ENCODE data around the gene MRPS30.
A peak's percentile ranks its signal among the peaks of the same experiment; 100 is the strongest.
"Not testable (repeated sequence)": the region's sequence is repeated elsewhere in the genome, so short reads cannot be mapped to it uniquely, and the experiment has no call there.

Gene MRPS30

DNA sequence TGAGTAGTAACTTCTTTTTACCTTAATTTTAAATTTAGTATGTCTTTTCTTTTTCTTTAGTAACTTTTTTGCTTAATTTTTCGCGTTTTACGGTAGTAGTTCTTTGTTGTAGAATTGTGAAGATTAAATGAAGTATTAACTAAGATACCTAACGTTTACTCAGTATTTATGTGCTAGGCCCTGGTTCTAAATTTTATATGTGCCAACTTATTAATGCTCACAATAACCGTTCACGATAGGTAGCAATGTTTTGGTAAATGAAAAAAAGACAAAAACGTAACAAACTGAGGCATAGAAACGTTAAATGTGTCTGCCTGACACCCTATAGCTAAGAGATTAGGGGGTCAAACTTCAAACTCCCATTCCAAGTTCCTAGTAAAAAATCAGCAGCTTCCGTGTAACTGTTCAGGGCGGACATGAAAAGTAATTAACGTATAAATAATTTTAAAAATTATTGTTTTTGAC, 1.2 kb downstream of the MRPS30 start:
- Histone ChIP-seq H3K4me3 (replicated peaks; ENCODE audit: insufficient read depth, low read length) (peak overlapping the region; percentile 80), H3K27ac (replicated peaks) (peak overlapping the region; percentile 95), H3K27me3 (ENCODE audit: insufficient read depth, poor library complexity, severe bottlenecking) (no peaks in the 10 kb centered on the region)
- TF ChIP-seq, protein P1, sequence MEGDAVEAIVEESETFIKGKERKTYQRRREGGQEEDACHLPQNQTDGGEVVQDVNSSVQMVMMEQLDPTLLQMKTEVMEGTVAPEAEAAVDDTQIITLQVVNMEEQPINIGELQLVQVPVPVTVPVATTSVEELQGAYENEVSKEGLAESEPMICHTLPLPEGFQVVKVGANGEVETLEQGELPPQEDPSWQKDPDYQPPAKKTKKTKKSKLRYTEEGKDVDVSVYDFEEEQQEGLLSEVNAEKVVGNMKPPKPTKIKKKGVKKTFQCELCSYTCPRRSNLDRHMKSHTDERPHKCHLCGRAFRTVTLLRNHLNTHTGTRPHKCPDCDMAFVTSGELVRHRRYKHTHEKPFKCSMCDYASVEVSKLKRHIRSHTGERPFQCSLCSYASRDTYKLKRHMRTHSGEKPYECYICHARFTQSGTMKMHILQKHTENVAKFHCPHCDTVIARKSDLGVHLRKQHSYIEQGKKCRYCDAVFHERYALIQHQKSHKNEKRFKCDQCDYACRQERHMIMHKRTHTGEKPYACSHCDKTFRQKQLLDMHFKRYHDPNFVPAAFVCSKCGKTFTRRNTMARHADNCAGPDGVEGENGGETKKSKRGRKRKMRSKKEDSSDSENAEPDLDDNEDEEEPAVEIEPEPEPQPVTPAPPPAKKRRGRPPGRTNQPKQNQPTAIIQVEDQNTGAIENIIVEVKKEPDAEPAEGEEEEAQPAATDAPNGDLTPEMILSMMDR (IDR thresholded peaks at IDR 0.05; ENCODE audit: insufficient read depth, low read length), result no peak
- TF ChIP-seq GABPA (IDR thresholded peaks at IDR 0.05; ENCODE audit: low read depth), result no peak
- TF ChIP-seq, protein P2, sequence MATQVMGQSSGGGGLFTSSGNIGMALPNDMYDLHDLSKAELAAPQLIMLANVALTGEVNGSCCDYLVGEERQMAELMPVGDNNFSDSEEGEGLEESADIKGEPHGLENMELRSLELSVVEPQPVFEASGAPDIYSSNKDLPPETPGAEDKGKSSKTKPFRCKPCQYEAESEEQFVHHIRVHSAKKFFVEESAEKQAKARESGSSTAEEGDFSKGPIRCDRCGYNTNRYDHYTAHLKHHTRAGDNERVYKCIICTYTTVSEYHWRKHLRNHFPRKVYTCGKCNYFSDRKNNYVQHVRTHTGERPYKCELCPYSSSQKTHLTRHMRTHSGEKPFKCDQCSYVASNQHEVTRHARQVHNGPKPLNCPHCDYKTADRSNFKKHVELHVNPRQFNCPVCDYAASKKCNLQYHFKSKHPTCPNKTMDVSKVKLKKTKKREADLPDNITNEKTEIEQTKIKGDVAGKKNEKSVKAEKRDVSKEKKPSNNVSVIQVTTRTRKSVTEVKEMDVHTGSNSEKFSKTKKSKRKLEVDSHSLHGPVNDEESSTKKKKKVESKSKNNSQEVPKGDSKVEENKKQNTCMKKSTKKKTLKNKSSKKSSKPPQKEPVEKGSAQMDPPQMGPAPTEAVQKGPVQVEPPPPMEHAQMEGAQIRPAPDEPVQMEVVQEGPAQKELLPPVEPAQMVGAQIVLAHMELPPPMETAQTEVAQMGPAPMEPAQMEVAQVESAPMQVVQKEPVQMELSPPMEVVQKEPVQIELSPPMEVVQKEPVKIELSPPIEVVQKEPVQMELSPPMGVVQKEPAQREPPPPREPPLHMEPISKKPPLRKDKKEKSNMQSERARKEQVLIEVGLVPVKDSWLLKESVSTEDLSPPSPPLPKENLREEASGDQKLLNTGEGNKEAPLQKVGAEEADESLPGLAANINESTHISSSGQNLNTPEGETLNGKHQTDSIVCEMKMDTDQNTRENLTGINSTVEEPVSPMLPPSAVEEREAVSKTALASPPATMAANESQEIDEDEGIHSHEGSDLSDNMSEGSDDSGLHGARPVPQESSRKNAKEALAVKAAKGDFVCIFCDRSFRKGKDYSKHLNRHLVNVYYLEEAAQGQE (IDR thresholded peaks at IDR 0.05; ENCODE audit: insufficient replicate concordance, low read depth), result no peak
- TF ChIP-seq SPI1 (IDR thresholded peaks at IDR 0.05; ENCODE audit: borderline replicate concordance, low read depth), result no peak
- no peak for TF ChIP-seq POLR2AphosphoS5 (IDR thresholded peaks at IDR 0.05; ENCODE audit: low read depth)
- no peak for DNase-seq (ENCODE audit: low read depth in 1 of 2, low spot score in 1 of 2)

DNA sequence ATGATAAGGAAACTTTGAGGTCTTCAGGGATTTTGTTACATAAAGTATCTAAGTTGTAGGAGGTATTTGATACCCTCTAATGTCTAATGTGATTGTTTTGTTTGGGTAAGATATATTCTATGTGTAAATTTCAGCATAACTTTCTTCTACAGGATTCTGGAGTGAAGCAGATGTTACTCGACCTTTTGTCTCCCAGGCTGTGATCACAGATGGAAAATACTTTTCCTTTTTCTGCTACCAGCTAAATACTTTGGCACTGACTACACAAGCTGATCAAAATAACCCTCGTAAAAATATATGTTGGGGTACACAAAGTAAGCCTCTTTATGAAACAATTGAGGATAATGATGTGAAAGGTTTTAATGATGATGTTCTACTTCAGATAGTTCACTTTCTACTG, 6.0 kb downstream of the MRPS30 start:
- no peak overlapping the region for H3K27ac ChIP-seq (replicated peaks)
- TF ChIP-seq POLR2AphosphoS5 (IDR thresholded peaks at IDR 0.05; ENCODE audit: low read depth), result no peak
- TF ChIP-seq, protein P1 (IDR thresholded peaks at IDR 0.05; ENCODE audit: insufficient read depth, low read length), result no peak
- TF ChIP-seq GABPA (IDR thresholded peaks at IDR 0.05; ENCODE audit: low read depth), result no peak
- no peak for TF ChIP-seq SPI1 (IDR thresholded peaks at IDR 0.05; ENCODE audit: borderline replicate concordance, low read depth)
- TF ChIP-seq, protein P2 (IDR thresholded peaks at IDR 0.05; ENCODE audit: insufficient replicate concordance, low read depth), result no peak
- no peaks in the 10 kb centered on the region for H3K27me3 ChIP-seq (ENCODE audit: insufficient read depth, poor library complexity, severe bottlenecking)
- no peak overlapping the region for H3K4me3 ChIP-seq (replicated peaks; ENCODE audit: insufficient read depth, low read length)
- no peak for DNase-seq (ENCODE audit: low read depth in 1 of 2, low spot score in 1 of 2)

DNA sequence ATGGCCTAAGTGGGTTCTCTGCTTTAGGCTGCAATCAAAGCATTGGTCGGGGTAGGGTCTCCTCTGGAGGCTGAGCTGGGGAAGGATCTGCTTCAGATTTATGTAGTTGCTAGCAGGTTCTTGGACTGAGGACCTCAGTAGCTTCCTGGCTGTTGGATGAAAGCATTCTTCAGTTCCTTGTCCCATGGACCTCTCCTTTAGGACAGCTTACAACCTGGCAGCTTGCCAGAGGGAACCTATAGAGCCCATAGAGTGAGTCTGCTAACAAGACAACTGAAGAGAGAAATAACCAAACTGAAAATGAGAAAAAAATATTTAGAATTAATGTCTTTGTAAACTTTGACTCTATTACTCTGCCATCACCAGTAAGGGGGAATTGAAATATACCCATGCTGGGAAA, 12.4 kb downstream of the MRPS30 start:
- no peak for DNase-seq (ENCODE audit: low read depth in 1 of 2, low spot score in 1 of 2)
- Histone ChIP-seq H3K27ac (replicated peaks) (no peak overlapping the region), H3K4me3 (replicated peaks; ENCODE audit: insufficient read depth, low read length) (no peak overlapping the region), H3K27me3 (ENCODE audit: insufficient read depth, poor library complexity, severe bottlenecking) (no peaks in the 10 kb centered on the region)
- TF ChIP-seq POLR2AphosphoS5 (IDR thresholded peaks at IDR 0.05; ENCODE audit: low read depth) (no peak), SPI1 (IDR thresholded peaks at IDR 0.05; ENCODE audit: borderline replicate concordance, low read depth) (no peak)

DNA sequence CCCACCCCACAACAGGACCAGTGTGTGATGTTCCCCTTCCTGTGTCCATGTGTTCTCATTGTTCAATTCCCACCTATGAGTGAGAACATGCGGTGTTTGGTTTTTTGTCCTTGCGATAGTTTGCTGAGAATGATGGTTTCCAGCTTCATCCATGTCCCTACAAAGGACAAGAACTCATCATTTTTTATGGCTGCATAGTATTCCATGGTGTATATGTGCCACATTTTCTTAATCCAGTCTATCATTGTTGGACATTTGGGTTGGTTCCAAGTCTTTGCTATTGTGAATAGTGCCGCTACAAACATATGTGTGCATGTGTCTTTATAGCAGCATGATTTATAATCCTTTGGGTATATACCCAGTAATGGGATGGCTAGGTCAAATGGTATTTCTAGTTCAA, 15.9 kb downstream of the MRPS30 start:
- DNase-seq (ENCODE audit: low read depth in 1 of 2, low spot score in 1 of 2); H3K27me3 ChIP-seq (ENCODE audit: insufficient read depth, poor library complexity, severe bottlenecking); H3K4me3 ChIP-seq (replicated peaks; ENCODE audit: insufficient read depth, low read length); H3K27ac ChIP-seq (replicated peaks): not testable (repeated sequence)

DNA sequence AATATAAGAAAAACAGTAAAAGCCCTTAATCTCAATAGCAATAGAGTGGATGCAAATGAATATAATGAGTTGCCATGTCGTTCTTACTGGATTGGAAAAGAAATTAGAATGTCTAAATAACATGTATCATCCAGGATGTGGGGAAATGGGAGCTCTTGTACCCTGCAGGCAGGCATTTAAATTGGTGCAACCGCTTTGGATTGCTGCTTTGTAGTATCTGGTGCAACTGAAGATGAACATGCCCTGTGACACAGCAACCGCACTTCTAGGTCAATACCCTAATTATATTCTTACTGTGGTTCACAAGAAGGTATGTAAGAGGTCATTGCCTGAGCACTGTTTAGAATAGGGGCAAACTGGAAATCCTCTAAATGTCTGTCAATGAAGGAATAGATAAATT, 18.9 kb downstream of the MRPS30 start:
- Histone ChIP-seq H3K4me3 (replicated peaks; ENCODE audit: insufficient read depth, low read length) (no peak overlapping the region), H3K27ac (replicated peaks) (no peak overlapping the region), H3K27me3 (ENCODE audit: insufficient read depth, poor library complexity, severe bottlenecking) (no peaks in the 10 kb centered on the region)
- DNase-seq (ENCODE audit: low read depth in 1 of 2, low spot score in 1 of 2), result no peak
- TF ChIP-seq POLR2AphosphoS5 (IDR thresholded peaks at IDR 0.05; ENCODE audit: low read depth), result no peak

Measured in HL-60 (cell line).